ENCODE results near the gene RNF223.

RNF223 gene

DNA sequence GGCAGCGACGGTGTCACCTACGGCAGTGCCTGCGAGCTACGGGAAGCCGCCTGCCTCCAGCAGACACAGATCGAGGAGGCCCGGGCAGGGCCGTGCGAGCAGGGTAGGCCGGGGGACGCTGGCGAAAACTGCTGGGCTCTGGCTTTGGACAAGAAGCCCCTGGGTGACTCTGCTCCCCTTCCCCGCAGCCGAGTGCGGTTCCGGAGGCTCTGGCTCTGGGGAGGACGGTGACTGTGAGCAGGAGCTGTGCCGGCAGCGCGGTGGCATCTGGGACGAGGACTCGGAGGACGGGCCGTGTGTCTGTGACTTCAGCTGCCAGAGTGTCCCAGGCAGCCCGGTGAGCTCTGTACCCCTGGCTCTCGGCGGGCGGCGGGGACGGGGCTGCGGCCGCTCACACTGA, 30.2 kb downstream of the RNF223 start:
- DNase-seq (ENCODE audit: low read depth): no peak
- no peak overlapping the region for H3K4me3 ChIP-seq (ENCODE audit: low read depth, low read length)
- TF ChIP-seq MYC (IDR thresholded peaks at IDR 0.05; ENCODE audit: low read depth, low read length): no peak
- no peak for TF ChIP-seq POLR2A (IDR thresholded peaks at IDR 0.05; ENCODE audit: extremely low read depth, insufficient read length)
- TF ChIP-seq, protein P1, sequence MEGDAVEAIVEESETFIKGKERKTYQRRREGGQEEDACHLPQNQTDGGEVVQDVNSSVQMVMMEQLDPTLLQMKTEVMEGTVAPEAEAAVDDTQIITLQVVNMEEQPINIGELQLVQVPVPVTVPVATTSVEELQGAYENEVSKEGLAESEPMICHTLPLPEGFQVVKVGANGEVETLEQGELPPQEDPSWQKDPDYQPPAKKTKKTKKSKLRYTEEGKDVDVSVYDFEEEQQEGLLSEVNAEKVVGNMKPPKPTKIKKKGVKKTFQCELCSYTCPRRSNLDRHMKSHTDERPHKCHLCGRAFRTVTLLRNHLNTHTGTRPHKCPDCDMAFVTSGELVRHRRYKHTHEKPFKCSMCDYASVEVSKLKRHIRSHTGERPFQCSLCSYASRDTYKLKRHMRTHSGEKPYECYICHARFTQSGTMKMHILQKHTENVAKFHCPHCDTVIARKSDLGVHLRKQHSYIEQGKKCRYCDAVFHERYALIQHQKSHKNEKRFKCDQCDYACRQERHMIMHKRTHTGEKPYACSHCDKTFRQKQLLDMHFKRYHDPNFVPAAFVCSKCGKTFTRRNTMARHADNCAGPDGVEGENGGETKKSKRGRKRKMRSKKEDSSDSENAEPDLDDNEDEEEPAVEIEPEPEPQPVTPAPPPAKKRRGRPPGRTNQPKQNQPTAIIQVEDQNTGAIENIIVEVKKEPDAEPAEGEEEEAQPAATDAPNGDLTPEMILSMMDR (IDR thresholded peaks at IDR 0.05; ENCODE audit: low read depth, low read length): no peak
- TF ChIP-seq, protein P2, sequence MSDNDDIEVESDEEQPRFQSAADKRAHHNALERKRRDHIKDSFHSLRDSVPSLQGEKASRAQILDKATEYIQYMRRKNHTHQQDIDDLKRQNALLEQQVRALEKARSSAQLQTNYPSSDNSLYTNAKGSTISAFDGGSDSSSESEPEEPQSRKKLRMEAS (IDR thresholded peaks at IDR 0.05; ENCODE audit: low read depth, low read length): no peak

- no peak for TF ChIP-seq POLR2A (IDR thresholded peaks at IDR 0.05; ENCODE audit: extremely low read depth, insufficient read length)
- TF ChIP-seq, protein P2 (IDR thresholded peaks at IDR 0.05; ENCODE audit: low read depth, low read length): no peak
- TF ChIP-seq, protein P1 (IDR thresholded peaks at IDR 0.05; ENCODE audit: low read depth, low read length): no peak
- TF ChIP-seq MYC (IDR thresholded peaks at IDR 0.05; ENCODE audit: low read depth, low read length): no peak
- DNase-seq (ENCODE audit: low read depth): no peak
- no peak overlapping the region for H3K4me3 ChIP-seq (ENCODE audit: low read depth, low read length)
These were observed 30.7 kb downstream of the RNF223 start for GRCh38 chr1:1043411-1043810.

GRCh38 chr1:1042835-1043234, 31.3 kb downstream of the RNF223 start:
- DNase-seq (ENCODE audit: low read depth): no peak
- TF ChIP-seq, protein P1 (IDR thresholded peaks at IDR 0.05; ENCODE audit: low read depth, low read length): no peak
- no peak for TF ChIP-seq MYC (IDR thresholded peaks at IDR 0.05; ENCODE audit: low read depth, low read length)
- TF ChIP-seq, protein P2 (IDR thresholded peaks at IDR 0.05; ENCODE audit: low read depth, low read length): no peak
- TF ChIP-seq POLR2A (IDR thresholded peaks at IDR 0.05; ENCODE audit: extremely low read depth, insufficient read length): no peak
- no peak overlapping the region for H3K4me3 ChIP-seq (ENCODE audit: low read depth, low read length)

- TF ChIP-seq, protein P2 (IDR thresholded peaks at IDR 0.05; ENCODE audit: low read depth, low read length): no peak
- TF ChIP-seq, protein P1 (IDR thresholded peaks at IDR 0.05; ENCODE audit: low read depth, low read length): no peak
- no peak for TF ChIP-seq POLR2A (IDR thresholded peaks at IDR 0.05; ENCODE audit: extremely low read depth, insufficient read length)
- TF ChIP-seq MYC (IDR thresholded peaks at IDR 0.05; ENCODE audit: low read depth, low read length): no peak
- H3K4me3 ChIP-seq (ENCODE audit: low read depth, low read length): no peak overlapping the region
- no peak for DNase-seq (ENCODE audit: low read depth)
These were observed 32.2 kb downstream of the RNF223 start for GRCh38 chr1:1041873-1042272.

DNA sequence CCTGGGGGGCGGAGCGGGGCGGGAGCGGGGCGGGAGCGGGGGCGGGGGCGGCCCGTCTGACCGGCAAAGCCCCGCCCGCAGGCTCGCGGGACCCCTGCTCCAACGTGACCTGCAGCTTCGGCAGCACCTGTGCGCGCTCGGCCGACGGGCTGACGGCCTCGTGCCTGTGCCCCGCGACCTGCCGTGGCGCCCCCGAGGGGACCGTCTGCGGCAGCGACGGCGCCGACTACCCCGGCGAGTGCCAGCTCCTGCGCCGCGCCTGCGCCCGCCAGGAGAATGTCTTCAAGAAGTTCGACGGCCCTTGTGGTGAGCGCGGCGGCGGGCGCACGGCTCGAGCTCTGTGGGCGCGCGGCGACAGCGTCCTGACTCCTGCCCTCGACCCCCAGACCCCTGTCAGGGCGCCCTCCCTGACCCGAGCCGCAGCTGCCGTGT, 33.0 kb downstream of the RNF223 start:
- H3K4me3 ChIP-seq (ENCODE audit: low read depth, low read length): no peak overlapping the region

More for the DNA sequence above, 33.0 kb downstream of the RNF223 start:
- no peak for DNase-seq (ENCODE audit: low read depth)
- TF ChIP-seq, protein P1 (IDR thresholded peaks at IDR 0.05; ENCODE audit: low read depth, low read length): no peak
- TF ChIP-seq MYC (IDR thresholded peaks at IDR 0.05; ENCODE audit: low read depth, low read length) (no peak), POLR2A (IDR thresholded peaks at IDR 0.05; ENCODE audit: extremely low read depth, insufficient read length) (no peak)
- TF ChIP-seq, protein P2 (IDR thresholded peaks at IDR 0.05; ENCODE audit: low read depth, low read length): no peak

Data from NB4 (cell line).